ENCODE measurements around the gene KDM5B. TPM values are rescaled to one million over a fixed set of nuclear protein-coding genes. Genes with fewer than 3 reads are reported as not detected.

The KDM5B gene
- total RNA-seq, 1 experiment from 2014 or later: 83.6 TPM

- ATAC-seq: no peak
- no peaks in the 10 kb centered on the region for H3K27me3 ChIP-seq (ENCODE audit: control insufficient read depth, insufficient read depth, low read length)
- H3K9me3 ChIP-seq (ENCODE audit: control insufficient read depth, insufficient read depth, low read depth, low read length): no peaks in the 10 kb centered on the region
- H3K36me3 ChIP-seq (ENCODE audit: control insufficient read depth, insufficient read depth, low read length): peaks cover 65% of the 10 kb centered on the region
- TF ChIP-seq CTCF (IDR thresholded peaks at IDR 0.05) (no peak), POLR2AphosphoS5 (IDR thresholded peaks at IDR 0.05; ENCODE audit: low read depth, low read length) (no peak), REST (IDR thresholded peaks at IDR 0.05; ENCODE audit: insufficient read depth in 1 of 2, low read depth in 2 of 2, low read length in 1 of 2) (no peak), SIN3A (IDR thresholded peaks at IDR 0.05; ENCODE audit: borderline replicate concordance, insufficient read depth, low read depth, low read length) (no peak), TCF7L2 (IDR thresholded peaks at IDR 0.05; ENCODE audit: low read depth, low read length) (no peak)
- H3K27ac ChIP-seq (ENCODE audit: low read length): no peak overlapping the region
- H3K4me3 ChIP-seq (ENCODE audit: low read depth in 2 of 2, low read length in 2 of 2): no peak overlapping the region
- intact Hi-C loops (cut with micrococcal nuclease; ENCODE audit: unreplicated experiment): no loop called here
- ChIA-PET POLR2A (no interaction called here), CTCF (no interaction called here)
- no TSS peak for BruUV-seq (replicated peaks)
- in situ Hi-C loops (cut with HindIII; ENCODE audit: low pct_unique_long_range_greater_than_20kb, low sequenced_read_pairs): no loop called here
- no peak for DNase-seq (ENCODE audit: low read depth, low spot score)
- no peaks in the 10 kb centered on the region for H3K4me1 ChIP-seq (ENCODE audit: control insufficient read depth, insufficient read depth, low read length)
Observed at GRCh38 chr1:202760589-202760988, 47.6 kb downstream of the KDM5B start.

GRCh38 chr1:202756391-202756790 is 51.8 kb downstream of the KDM5B start:
- Histone ChIP-seq H3K36me3 (ENCODE audit: control insufficient read depth, insufficient read depth, low read length) (peaks cover 73% of the 10 kb centered on the region), H3K9me3 (ENCODE audit: control insufficient read depth, insufficient read depth, low read depth, low read length) (no peaks in the 10 kb centered on the region), H3K4me3 (ENCODE audit: low read depth in 2 of 2, low read length in 2 of 2) (no peak overlapping the region), H3K27me3 (ENCODE audit: control insufficient read depth, insufficient read depth, low read length) (no peaks in the 10 kb centered on the region), H3K4me1 (ENCODE audit: control insufficient read depth, insufficient read depth, low read length) (no peaks in the 10 kb centered on the region), H3K27ac (ENCODE audit: low read length) (no peak overlapping the region)
- BruUV-seq (replicated peaks): no TSS peak
- in situ Hi-C loops (cut with HindIII; ENCODE audit: low pct_unique_long_range_greater_than_20kb, low sequenced_read_pairs): no loop called here
- CTCF ChIA-PET: no interaction called here
- ATAC-seq (no peak), DNase-seq (ENCODE audit: low read depth, low spot score) (no peak)
- TF ChIP-seq REST (IDR thresholded peaks at IDR 0.05; ENCODE audit: insufficient read depth in 1 of 2, low read depth in 2 of 2, low read length in 1 of 2): no peak
- no peak for TF ChIP-seq SIN3A (IDR thresholded peaks at IDR 0.05; ENCODE audit: borderline replicate concordance, insufficient read depth, low read depth, low read length)
- TF ChIP-seq POLR2AphosphoS5 (IDR thresholded peaks at IDR 0.05; ENCODE audit: low read depth, low read length): no peak
- no peak for TF ChIP-seq TCF7L2 (IDR thresholded peaks at IDR 0.05; ENCODE audit: low read depth, low read length)
- no peak for TF ChIP-seq CTCF (IDR thresholded peaks at IDR 0.05)
- intact Hi-C loops (cut with micrococcal nuclease; ENCODE audit: unreplicated experiment): loop anchor here (10.0 kb wide), 2 partner anchors 98 to 238 kb away; no protein-coding TSS in a partner anchor
- POLR2A ChIA-PET: no interaction called here

Measured in Panc1 (cell line).